Mesothelial cell of epicardium (in vitro differentiated cells): Measurements from ENCODE around the gene TNRC18. TPM values are rescaled to one million over a fixed set of nuclear protein-coding genes. Genes with fewer than 3 reads are reported as not detected.

Experiments used
- DNase-seq, 2 experiments: peaks; one replicate each; pipeline ENCODE4 v3.0.0; 2021; ENCODE audit warnings: low spot score in 2 of 2; ENCODE audit not compliant: unreplicated experiment in 2 of 2
- H3K27ac Mint-ChIP-seq: 2 replicates; pipeline ENCODE4 v1.8.0; 2021; ENCODE audit warnings: mixed read lengths
- H3K27me3 Mint-ChIP-seq: 2 replicates; pipeline ENCODE4 v1.8.0; 2021; ENCODE audit warnings: low read depth, mixed read lengths
- H3K36me3 Mint-ChIP-seq: 2 replicates; pipeline ENCODE4 v1.8.0; 2021; ENCODE audit warnings: mixed read lengths
- H3K4me1 Mint-ChIP-seq: 2 replicates; pipeline ENCODE4 v1.8.0; 2021; ENCODE audit warnings: mixed read lengths
- H3K4me3 Mint-ChIP-seq: 2 replicates; pipeline ENCODE4 v1.8.0; 2021; ENCODE audit warnings: mild to moderate bottlenecking, moderate library complexity, mixed read lengths
- H3K9me3 Mint-ChIP-seq: 2 replicates; pipeline ENCODE4 v1.8.0; 2021; ENCODE audit warnings: mixed read lengths
- total RNA-seq: library from RNA; stranded (reverse); gene quantifications from 3 replicates; pipeline ENCODE4 v1.2.1, GENCODE V29; 2021
- TF ChIP-seq, protein P1 (sequence below): fragments of 200-600 bp; sonication (generic); IDR thresholded peaks from one replicate; pipeline ENCODE4 v1.5.0; 2021; ENCODE audit warnings: antibody characterized with exemption; ENCODE audit not compliant: unreplicated experiment

TNRC18 gene
- total RNA-seq, 1 donor from 2014 or later = 171 TPM

DNA sequence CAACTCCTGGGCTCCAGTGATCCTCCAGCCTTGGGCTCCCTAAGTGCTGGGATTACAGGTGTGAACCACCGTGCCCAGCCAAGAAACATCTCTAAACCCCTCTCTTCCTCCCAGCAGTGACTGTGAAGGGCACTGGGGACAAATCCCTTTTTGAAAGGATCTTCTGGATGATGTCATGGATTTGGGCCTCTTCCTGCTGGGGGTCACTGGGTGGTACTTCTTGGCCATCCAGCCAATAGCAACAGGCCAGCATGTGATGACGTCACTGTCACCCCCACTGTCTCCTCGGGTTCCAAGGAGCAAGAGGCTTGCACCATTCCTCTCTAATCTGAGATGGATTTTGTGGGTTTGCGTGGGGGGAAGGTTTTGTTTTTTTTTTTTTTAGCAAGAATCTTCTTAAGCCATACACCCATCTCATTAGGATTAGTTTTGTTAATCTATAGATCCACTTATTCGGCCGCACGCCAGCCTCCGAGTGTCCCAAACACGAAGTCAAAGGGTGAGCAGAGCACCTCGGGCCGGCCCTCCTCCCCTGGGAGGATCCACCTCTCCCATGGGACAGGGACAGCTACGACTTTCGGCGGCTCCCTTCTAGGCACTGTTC is 29.4 kb upstream of the TNRC18 start:
- TF ChIP-seq, protein P1, sequence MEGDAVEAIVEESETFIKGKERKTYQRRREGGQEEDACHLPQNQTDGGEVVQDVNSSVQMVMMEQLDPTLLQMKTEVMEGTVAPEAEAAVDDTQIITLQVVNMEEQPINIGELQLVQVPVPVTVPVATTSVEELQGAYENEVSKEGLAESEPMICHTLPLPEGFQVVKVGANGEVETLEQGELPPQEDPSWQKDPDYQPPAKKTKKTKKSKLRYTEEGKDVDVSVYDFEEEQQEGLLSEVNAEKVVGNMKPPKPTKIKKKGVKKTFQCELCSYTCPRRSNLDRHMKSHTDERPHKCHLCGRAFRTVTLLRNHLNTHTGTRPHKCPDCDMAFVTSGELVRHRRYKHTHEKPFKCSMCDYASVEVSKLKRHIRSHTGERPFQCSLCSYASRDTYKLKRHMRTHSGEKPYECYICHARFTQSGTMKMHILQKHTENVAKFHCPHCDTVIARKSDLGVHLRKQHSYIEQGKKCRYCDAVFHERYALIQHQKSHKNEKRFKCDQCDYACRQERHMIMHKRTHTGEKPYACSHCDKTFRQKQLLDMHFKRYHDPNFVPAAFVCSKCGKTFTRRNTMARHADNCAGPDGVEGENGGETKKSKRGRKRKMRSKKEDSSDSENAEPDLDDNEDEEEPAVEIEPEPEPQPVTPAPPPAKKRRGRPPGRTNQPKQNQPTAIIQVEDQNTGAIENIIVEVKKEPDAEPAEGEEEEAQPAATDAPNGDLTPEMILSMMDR = no peak
- H3K4me3 Mint-ChIP-seq = no peak overlapping the region
- peaks cover 25% of the 10 kb centered on the region for H3K4me1 Mint-ChIP-seq
- no peak for DNase-seq
- H3K27ac Mint-ChIP-seq = no peak overlapping the region
- no peaks in the 10 kb centered on the region for H3K9me3 Mint-ChIP-seq
- H3K27me3 Mint-ChIP-seq = peaks cover 20% of the 10 kb centered on the region
- H3K36me3 Mint-ChIP-seq = no peaks in the 10 kb centered on the region

DNA sequence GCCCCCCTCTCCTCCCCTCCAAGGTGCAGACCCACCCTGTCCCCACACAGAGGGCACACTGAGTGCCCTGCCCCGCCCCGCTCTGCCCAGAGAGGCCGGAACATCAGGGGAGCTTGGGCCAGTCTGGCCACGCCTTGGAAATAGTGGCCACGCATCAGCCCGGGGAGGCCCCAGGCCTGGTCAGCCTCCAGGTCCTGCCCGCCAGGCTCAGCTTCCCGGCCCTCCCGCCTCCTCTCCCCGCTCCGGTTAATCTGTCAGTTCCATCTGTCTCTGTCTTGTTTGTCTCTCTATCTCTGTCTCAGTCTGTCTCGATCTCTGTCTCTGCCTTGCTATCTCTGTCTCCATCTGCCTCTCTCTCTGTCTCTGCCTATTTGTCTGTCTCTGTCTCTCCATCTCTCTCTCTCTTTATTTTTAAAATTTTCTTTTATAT is 28.9 kb upstream of the TNRC18 start:
- no peak overlapping the region for H3K27ac Mint-ChIP-seq

DNA sequence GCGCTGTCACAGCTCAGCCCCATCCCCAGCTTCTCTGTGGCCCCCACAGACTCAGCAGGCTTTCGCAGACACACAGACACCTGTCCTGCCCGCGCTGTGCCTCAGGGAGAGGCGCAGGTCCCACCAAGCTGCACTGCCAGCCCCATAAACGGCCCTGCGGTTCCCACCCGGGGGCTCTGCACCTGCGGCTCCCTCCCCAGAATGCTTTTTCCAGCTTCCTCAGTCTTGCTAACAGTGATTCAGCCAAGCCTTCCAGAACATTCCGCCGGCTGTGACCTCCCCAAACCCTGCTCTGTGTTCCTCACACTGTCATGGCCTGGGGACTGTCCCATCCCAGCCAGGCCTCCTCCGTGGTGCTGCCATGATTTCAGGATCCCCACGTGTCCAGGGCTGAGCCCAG is 27.8 kb upstream of the TNRC18 start:
- TF ChIP-seq, protein P1 = no peak
- H3K9me3 Mint-ChIP-seq = no peaks in the 10 kb centered on the region
- no peak overlapping the region for H3K4me3 Mint-ChIP-seq
- no peak overlapping the region for H3K27ac Mint-ChIP-seq
- peaks cover 16% of the 10 kb centered on the region for H3K27me3 Mint-ChIP-seq
- peaks cover 23% of the 10 kb centered on the region for H3K4me1 Mint-ChIP-seq
- no peaks in the 10 kb centered on the region for H3K36me3 Mint-ChIP-seq
- DNase-seq = no peak

More for the DNA sequence above, 28.9 kb upstream of the TNRC18 start:
- peaks cover 23% of the 10 kb centered on the region for H3K4me1 Mint-ChIP-seq
- peaks cover 20% of the 10 kb centered on the region for H3K27me3 Mint-ChIP-seq
- TF ChIP-seq, protein P1 = no peak
- H3K4me3 Mint-ChIP-seq = no peak overlapping the region
- H3K9me3 Mint-ChIP-seq = no peaks in the 10 kb centered on the region
- DNase-seq = no peak
- no peaks in the 10 kb centered on the region for H3K36me3 Mint-ChIP-seq

DNA sequence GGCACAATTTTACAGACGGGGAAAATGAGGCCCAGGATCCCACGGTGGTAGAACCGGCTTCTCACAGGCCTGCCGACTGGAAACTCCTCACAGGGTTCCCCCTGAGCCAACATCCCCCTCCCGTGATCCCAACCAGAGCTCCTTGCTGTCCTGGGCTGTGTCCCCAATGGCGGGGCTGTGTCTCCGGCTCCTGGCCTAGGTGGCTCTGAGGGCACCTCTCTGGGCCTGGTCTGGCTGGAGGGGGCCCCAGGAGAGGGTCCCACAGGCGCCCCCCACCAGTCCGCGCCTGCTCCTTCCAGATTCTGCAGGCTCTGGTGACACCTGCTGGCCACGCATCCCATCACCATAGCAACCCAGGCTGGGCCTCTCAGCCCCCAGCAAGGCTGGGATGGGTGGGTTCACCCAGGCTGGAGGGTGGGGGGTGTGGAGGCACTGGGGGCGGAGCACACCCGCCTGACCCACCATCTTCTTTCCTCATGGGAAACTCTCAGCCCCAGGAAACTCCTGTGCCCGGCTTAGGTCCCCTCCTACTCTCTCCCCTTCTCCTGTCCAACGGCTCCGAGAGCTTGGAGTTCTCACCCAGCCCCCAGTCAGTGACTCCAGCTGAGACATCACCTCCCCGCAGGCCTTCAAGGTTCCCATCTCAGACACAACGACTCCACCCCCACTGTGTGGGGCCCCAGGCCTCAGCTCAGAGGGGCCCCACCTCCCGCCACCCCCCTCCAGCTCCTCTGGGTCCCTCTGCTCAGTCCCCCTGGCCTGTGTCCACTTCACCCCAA is 27.1 kb upstream of the TNRC18 start:
- H3K9me3 Mint-ChIP-seq = no peaks in the 10 kb centered on the region
- H3K27me3 Mint-ChIP-seq = peaks cover 10% of the 10 kb centered on the region
- DNase-seq = peak in 1 of 2 experiments; percentile 76
- H3K27ac Mint-ChIP-seq = no peak overlapping the region
- TF ChIP-seq, protein P1 = peak; percentile 33
- H3K4me1 Mint-ChIP-seq = peaks cover 23% of the 10 kb centered on the region
- no peaks in the 10 kb centered on the region for H3K36me3 Mint-ChIP-seq
- no peak overlapping the region for H3K4me3 Mint-ChIP-seq

DNA sequence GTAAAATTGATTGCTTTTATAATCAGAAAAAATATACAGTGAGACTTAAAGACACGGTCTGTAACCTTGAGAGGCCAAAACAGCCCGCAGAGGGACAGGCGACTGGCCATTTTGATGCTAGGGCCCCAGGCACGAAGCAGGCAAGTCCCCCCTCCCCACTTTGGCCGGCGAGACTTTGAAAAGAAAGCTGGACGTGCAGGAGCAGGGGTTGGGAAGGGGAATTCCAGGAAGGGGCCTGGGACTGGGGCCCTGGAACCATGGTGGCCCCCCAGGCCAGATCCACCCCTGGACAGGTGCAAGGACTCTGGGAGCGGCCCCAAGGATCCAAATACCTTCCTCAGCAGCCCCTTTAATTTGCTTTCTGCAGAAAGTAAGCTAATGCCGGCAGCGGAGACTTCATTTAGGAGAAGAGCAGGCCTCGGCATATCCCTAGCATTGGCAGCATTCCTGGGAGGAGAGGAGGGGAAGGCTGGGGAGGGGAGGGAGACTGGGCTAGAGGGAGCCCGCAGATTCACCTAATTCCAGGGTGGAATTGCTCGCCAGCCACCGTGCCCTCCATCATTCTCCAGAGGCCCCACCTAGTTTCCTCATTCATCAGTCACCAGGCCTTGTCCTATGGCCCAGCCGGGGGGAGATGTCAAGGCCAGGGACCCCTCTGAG is 24.9 kb upstream of the TNRC18 start:
- Mint-ChIP-seq H3K4me1 (peaks cover 23% of the 10 kb centered on the region), H3K27ac (peak overlapping the region; percentile 71), H3K4me3 (no peak overlapping the region), H3K27me3 (no peaks in the 10 kb centered on the region), H3K9me3 (no peaks in the 10 kb centered on the region), H3K36me3 (peaks cover 5% of the 10 kb centered on the region)
- TF ChIP-seq, protein P1 = no peak
- no peak for DNase-seq
